KMS-11 (cell line): Measurements from ENCODE around the gene IMMP2L.

Source experiments
- H2AFZ ChIP-seq: fragments of 200-600 bp; sonication (generic); 2 replicates; pipeline ENCODE4 v1.6.1; 2016; ENCODE audit warnings: antibody characterized with exemption, mixed run types, low read depth
- H3K27ac ChIP-seq: fragments of 200-600 bp; sonication (generic); 2 replicates; pipeline ENCODE4 v1.6.1; 2016; ENCODE audit warnings: mild to moderate bottlenecking, mixed run types
- H3K27me3 ChIP-seq: fragments of 200-600 bp; sonication (generic); 2 replicates; pipeline ENCODE4 v1.6.1; 2017; ENCODE audit warnings: mild to moderate bottlenecking, low read depth, mixed run types, moderate library complexity; ENCODE audit not compliant: insufficient read depth
- H3K36me3 ChIP-seq: fragments of 200-600 bp; sonication (generic); 2 replicates; pipeline ENCODE4 v1.6.1; 2017; ENCODE audit warnings: mild to moderate bottlenecking, mixed run types; ENCODE audit not compliant: insufficient read depth
- H3K4me1 ChIP-seq: fragments of 200-600 bp; sonication (generic); 2 replicates; pipeline ENCODE4 v1.6.1; 2016; ENCODE audit warnings: mild to moderate bottlenecking, low read depth, mixed run types; ENCODE audit not compliant: poor library complexity, severe bottlenecking
- H3K4me2 ChIP-seq: fragments of 200-600 bp; sonication (generic); 2 replicates; pipeline ENCODE4 v1.7.0; 2016; ENCODE audit warnings: mild to moderate bottlenecking, mixed run types
- H3K4me3 ChIP-seq: fragments of 200-600 bp; sonication (generic); IDR thresholded peaks from 2 replicates; pipeline ENCODE4 v1.6.1; 2017; ENCODE audit warnings: low read depth, low read length, mixed read lengths; ENCODE audit not compliant: insufficient read depth
- H3K79me2 ChIP-seq: fragments of 200-600 bp; sonication (generic); 2 replicates; pipeline ENCODE4 v1.6.1; 2016; ENCODE audit warnings: low read depth, mixed run types; ENCODE audit not compliant: insufficient read depth
- H3K9ac ChIP-seq: fragments of 200-600 bp; sonication (generic); 2 replicates; pipeline ENCODE4 v1.6.1; 2016; ENCODE audit warnings: mild to moderate bottlenecking, mixed run types
- H4K20me1 ChIP-seq: fragments of 200-600 bp; sonication (generic); 2 replicates; pipeline ENCODE4 v1.6.1; 2016; ENCODE audit warnings: mild to moderate bottlenecking, mixed run types; ENCODE audit not compliant: insufficient read depth
- TF ChIP-seq, protein P1 (sequence below): fragments of 200-600 bp; sonication (generic); conservative IDR thresholded peaks from 2 replicates; pipeline ENCODE4 v1.6.1; 2017; ENCODE audit warnings: low read depth, mild to moderate bottlenecking, antibody characterized with exemption, low read length, moderate library complexity, mixed read lengths

The IMMP2L gene

DNA sequence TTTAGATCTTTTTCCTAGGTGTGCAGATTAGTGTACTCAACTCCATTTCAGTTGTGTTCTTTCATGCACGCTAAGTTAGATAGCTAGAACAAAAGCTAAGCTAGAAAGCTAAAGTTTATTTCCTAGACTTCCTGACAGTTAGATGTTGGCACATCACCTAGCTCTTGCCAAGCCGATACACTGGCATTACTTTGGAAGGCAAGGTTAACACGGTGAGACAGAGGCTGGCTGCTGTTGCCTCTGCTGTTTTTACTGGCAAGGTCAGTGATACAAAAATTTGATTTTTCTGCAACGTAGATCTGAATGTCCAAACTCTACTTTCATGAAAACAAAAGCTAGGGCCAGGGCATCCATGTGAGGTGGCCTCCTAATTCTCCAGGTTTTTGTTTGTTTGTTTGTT is 203.4 kb downstream of the IMMP2L start:
- no peaks in the 10 kb centered on the region for H3K4me1 ChIP-seq
- no peaks in the 10 kb centered on the region for H3K27me3 ChIP-seq
- no peak overlapping the region for H3K27ac ChIP-seq
- TF ChIP-seq, protein P1, sequence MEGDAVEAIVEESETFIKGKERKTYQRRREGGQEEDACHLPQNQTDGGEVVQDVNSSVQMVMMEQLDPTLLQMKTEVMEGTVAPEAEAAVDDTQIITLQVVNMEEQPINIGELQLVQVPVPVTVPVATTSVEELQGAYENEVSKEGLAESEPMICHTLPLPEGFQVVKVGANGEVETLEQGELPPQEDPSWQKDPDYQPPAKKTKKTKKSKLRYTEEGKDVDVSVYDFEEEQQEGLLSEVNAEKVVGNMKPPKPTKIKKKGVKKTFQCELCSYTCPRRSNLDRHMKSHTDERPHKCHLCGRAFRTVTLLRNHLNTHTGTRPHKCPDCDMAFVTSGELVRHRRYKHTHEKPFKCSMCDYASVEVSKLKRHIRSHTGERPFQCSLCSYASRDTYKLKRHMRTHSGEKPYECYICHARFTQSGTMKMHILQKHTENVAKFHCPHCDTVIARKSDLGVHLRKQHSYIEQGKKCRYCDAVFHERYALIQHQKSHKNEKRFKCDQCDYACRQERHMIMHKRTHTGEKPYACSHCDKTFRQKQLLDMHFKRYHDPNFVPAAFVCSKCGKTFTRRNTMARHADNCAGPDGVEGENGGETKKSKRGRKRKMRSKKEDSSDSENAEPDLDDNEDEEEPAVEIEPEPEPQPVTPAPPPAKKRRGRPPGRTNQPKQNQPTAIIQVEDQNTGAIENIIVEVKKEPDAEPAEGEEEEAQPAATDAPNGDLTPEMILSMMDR = no peak
- H4K20me1 ChIP-seq = no peaks in the 10 kb centered on the region
- H3K4me3 ChIP-seq = no peak overlapping the region
- no peaks in the 10 kb centered on the region for H3K79me2 ChIP-seq
- H3K36me3 ChIP-seq = no peaks in the 10 kb centered on the region
- H3K9ac ChIP-seq = no peak overlapping the region
- no peak overlapping the region for H2AFZ ChIP-seq
- H3K4me2 ChIP-seq = no peak overlapping the region

DNA sequence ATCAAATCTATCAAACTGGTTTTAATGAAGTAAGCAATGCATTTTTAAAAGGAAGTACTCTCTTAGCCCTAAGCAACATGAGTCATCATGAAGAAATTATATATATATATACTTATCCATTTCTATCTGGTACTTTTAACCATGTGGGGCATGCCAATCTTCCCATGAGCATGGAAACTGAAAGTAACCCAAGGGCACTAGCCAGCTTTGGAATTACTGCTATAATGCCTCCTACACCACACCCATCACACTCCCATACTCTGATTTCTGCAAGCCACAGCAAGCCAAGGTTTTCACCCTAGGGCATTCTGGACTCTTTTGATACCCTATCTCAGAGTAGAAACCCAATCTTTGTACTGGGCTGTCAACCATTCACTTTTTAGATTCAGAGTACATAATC is 204.6 kb downstream of the IMMP2L start:
- Histone ChIP-seq H3K36me3 (no peaks in the 10 kb centered on the region), H2AFZ (no peak overlapping the region), H4K20me1 (no peaks in the 10 kb centered on the region), H3K4me3 (no peak overlapping the region), H3K27me3 (no peaks in the 10 kb centered on the region), H3K4me2 (no peak overlapping the region), H3K27ac (no peak overlapping the region), H3K4me1 (no peaks in the 10 kb centered on the region), H3K9ac (no peak overlapping the region), H3K79me2 (no peaks in the 10 kb centered on the region)
- TF ChIP-seq, protein P1 = no peak

DNA sequence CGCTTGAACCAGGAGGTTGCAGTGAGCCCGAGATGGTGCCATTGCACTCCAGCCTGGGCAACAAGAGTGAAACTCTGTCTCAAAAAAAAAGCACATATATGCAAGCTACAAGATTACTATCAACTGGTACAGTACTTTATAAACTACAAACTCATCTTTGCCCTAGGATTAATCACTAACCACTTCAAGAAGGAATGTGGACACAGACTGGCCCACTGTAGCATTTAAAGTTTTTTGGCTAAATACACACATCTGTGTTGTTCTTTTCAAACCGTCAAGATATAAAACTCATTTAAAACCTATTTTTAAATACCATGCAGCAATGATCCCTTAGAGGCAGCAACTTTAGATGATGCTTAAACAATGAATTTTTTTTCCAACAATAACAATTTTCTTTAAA is 205.4 kb downstream of the IMMP2L start:
- Histone ChIP-seq H4K20me1 (no peaks in the 10 kb centered on the region), H3K4me1 (no peaks in the 10 kb centered on the region), H2AFZ (no peak overlapping the region), H3K4me3 (no peak overlapping the region), H3K9ac (no peak overlapping the region), H3K79me2 (no peaks in the 10 kb centered on the region), H3K27me3 (no peaks in the 10 kb centered on the region), H3K27ac (no peak overlapping the region), H3K4me2 (no peak overlapping the region), H3K36me3 (no peaks in the 10 kb centered on the region)
- TF ChIP-seq, protein P1 = no peak

DNA sequence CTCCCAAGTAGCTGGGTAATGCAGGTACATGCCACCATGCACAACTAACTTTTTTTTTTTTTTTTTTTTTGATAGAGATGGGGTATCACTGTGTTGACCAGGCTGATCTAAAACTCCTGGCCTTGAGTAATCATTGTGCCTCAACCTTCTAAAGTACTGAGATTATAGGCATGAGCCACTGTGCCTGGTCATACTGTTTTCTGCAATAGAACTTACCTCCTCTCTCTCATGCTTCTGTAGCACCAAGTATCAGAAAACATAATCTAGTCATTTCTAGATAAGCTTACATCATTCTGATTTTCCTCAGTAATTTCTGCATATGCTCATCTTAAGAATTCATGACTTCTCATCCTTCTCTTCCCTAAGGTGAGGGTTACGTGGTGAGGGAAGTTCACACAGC is 210.0 kb downstream of the IMMP2L start:
- H3K4me1 ChIP-seq = no peaks in the 10 kb centered on the region
- no peak overlapping the region for H3K27ac ChIP-seq
- no peak overlapping the region for H3K9ac ChIP-seq
- no peak overlapping the region for H3K4me2 ChIP-seq
- no peaks in the 10 kb centered on the region for H3K27me3 ChIP-seq
- TF ChIP-seq, protein P1 = no peak
- no peak overlapping the region for H2AFZ ChIP-seq
- H3K79me2 ChIP-seq = no peaks in the 10 kb centered on the region
- H3K36me3 ChIP-seq = no peaks in the 10 kb centered on the region
- H4K20me1 ChIP-seq = no peaks in the 10 kb centered on the region
- H3K4me3 ChIP-seq = no peak overlapping the region
